ENCODE data around the gene ALDOB.

Gene ALDOB

DNA sequence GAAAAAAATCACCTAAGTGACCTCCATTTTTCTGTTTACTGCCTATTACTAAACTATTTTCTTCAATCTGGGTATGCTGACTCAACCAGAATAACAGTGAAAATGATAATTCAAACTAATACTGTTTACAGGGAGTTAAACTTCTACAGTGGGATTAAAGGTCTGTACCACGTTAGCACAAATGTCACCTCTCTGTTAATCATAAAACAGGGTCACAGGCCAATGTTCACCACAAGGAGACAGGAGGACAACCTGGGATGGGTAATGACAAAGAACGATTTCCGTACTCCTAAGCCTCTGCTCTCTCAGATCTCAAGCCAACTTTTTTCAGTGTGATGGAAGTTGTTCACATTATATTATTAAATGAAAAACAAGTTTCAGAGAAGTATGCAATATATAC, 2.3 kb downstream of the ALDOB start:
- no peaks in the 10 kb centered on the region for H3K36me3 ChIP-seq (ENCODE audit: control insufficient read depth, insufficient read depth, low read length)
- H3K9ac ChIP-seq (ENCODE audit: low read length), result no peak overlapping the region
- no peaks in the 10 kb centered on the region for H3K4me1 ChIP-seq (ENCODE audit: control insufficient read depth, insufficient read depth, low read length)
- H3K4me3 ChIP-seq (ENCODE audit: low read length), result no peak overlapping the region
- no peak overlapping the region for H3K27ac ChIP-seq (ENCODE audit: low read depth, low read length)
- no peaks in the 10 kb centered on the region for H3K27me3 ChIP-seq (ENCODE audit: control insufficient read depth, insufficient read depth, low read length)

GRCh38 chr9:101432740-101433139, 2.8 kb downstream of the ALDOB start:
- Histone ChIP-seq H3K4me3 (ENCODE audit: low read length) (no peak overlapping the region), H3K27me3 (ENCODE audit: control insufficient read depth, insufficient read depth, low read length) (no peaks in the 10 kb centered on the region), H3K36me3 (ENCODE audit: control insufficient read depth, insufficient read depth, low read length) (no peaks in the 10 kb centered on the region), H3K4me1 (ENCODE audit: control insufficient read depth, insufficient read depth, low read length) (no peaks in the 10 kb centered on the region), H3K27ac (ENCODE audit: low read depth, low read length) (no peak overlapping the region), H3K9ac (ENCODE audit: low read length) (no peak overlapping the region)

DNA sequence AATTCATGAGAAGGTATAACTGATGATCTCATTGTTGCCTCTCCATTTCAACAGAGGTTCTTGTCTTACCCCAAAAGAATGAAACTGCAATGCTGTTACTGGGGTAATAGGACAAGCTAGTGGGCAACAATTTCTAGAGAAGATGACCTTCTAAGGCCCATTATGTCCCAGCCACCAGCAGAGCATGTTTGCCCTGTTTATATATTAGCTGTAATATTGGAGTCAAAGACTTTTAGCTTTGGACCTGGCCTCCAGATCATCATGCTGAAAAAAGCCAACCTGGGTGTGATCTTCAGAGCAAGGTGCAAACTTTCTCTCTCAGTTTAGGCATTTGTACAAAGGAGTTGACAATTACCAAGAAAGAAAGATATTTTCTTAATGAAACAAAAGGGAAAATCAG, 3.4 kb downstream of the ALDOB start:
- no peaks in the 10 kb centered on the region for H3K36me3 ChIP-seq (ENCODE audit: control insufficient read depth, insufficient read depth, low read length)
- no peak overlapping the region for H3K4me3 ChIP-seq (ENCODE audit: low read length)
- no peaks in the 10 kb centered on the region for H3K27me3 ChIP-seq (ENCODE audit: control insufficient read depth, insufficient read depth, low read length)
- no peak overlapping the region for H3K27ac ChIP-seq (ENCODE audit: low read depth, low read length)
- H3K9ac ChIP-seq (ENCODE audit: low read length), result no peak overlapping the region
- H3K4me1 ChIP-seq (ENCODE audit: control insufficient read depth, insufficient read depth, low read length), result no peaks in the 10 kb centered on the region

- no peak overlapping the region for H3K27ac ChIP-seq (ENCODE audit: low read depth, low read length)
- no peak overlapping the region for H3K9ac ChIP-seq (ENCODE audit: low read length)
- no peaks in the 10 kb centered on the region for H3K4me1 ChIP-seq (ENCODE audit: control insufficient read depth, insufficient read depth, low read length)
- H3K4me3 ChIP-seq (ENCODE audit: low read length), result no peak overlapping the region
- no peaks in the 10 kb centered on the region for H3K27me3 ChIP-seq (ENCODE audit: control insufficient read depth, insufficient read depth, low read length)
- no peaks in the 10 kb centered on the region for H3K36me3 ChIP-seq (ENCODE audit: control insufficient read depth, insufficient read depth, low read length)
Measured at GRCh38 chr9:101429736-101430135, 5.8 kb downstream of the ALDOB start.

GRCh38 chr9:101428909-101429308, 6.7 kb downstream of the ALDOB start:
- no peak overlapping the region for H3K9ac ChIP-seq (ENCODE audit: low read length)
- H3K36me3 ChIP-seq (ENCODE audit: control insufficient read depth, insufficient read depth, low read length), result no peaks in the 10 kb centered on the region
- H3K27ac ChIP-seq (ENCODE audit: low read depth, low read length), result no peak overlapping the region
- H3K4me3 ChIP-seq (ENCODE audit: low read length), result no peak overlapping the region
- no peaks in the 10 kb centered on the region for H3K27me3 ChIP-seq (ENCODE audit: control insufficient read depth, insufficient read depth, low read length)
- H3K4me1 ChIP-seq (ENCODE audit: control insufficient read depth, insufficient read depth, low read length), result no peaks in the 10 kb centered on the region

DNA sequence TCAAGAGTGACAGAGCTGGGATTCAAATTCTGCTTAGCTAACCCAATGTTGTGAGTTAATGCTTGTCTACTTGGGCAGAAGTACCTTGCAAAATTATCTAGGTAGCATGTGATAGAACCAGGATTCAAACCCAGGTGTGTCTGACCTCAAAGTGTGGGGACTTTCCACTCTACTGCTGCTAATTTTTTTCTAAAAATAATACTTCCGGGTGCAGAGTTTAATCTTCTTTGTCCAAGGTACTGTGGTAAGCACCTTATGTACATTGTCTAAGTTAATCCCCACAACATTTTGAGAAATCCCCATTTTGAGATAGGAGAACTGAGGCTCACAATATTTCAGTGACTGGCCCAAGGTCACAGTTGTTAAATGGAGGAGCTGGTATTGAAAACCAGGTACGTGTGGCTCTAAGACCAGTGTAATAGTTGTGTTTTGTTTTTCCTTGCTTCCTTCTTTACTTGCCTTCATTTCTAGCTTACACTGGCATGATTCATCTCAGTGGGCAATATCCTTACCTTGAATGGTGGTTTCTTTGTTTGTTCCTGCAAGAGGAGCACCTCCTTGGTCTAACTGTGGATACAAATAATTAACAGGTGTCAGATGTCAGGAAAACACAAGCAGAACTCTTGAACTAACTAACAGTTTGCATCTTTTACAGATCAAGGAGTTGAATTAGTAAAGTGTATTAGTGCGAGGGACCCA, 7.5 kb downstream of the ALDOB start:
- Histone ChIP-seq H3K4me3 (ENCODE audit: low read length) (no peak overlapping the region), H3K27ac (ENCODE audit: low read depth, low read length) (no peak overlapping the region), H3K4me1 (ENCODE audit: control insufficient read depth, insufficient read depth, low read length) (no peaks in the 10 kb centered on the region), H3K27me3 (ENCODE audit: control insufficient read depth, insufficient read depth, low read length) (no peaks in the 10 kb centered on the region), H3K9ac (ENCODE audit: low read length) (no peak overlapping the region), H3K36me3 (ENCODE audit: control insufficient read depth, insufficient read depth, low read length) (no peaks in the 10 kb centered on the region)

DNA sequence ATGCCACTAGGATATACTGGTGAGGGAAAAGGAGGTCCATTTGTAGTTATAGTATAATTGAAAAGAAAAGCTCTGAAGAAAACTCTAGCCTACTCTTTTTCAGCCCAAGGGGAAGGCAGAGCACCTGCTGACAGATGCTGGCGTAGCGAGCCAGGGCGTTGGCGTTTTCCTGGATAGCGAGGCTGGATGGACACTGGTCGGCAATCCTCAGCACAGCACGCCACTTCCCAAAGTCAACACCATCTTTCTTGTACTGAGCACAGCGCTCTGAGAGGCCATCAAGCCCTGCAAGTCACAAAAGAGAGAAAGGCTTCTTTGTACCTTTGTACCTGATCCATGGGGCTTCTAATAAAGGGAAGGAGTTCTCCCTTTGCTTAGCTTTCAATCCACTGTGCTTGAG, 8.2 kb downstream of the ALDOB start:
- no peak overlapping the region for H3K9ac ChIP-seq (ENCODE audit: low read length)
- no peaks in the 10 kb centered on the region for H3K36me3 ChIP-seq (ENCODE audit: control insufficient read depth, insufficient read depth, low read length)
- H3K27me3 ChIP-seq (ENCODE audit: control insufficient read depth, insufficient read depth, low read length), result no peaks in the 10 kb centered on the region
- H3K4me1 ChIP-seq (ENCODE audit: control insufficient read depth, insufficient read depth, low read length), result no peaks in the 10 kb centered on the region
- no peak overlapping the region for H3K4me3 ChIP-seq (ENCODE audit: low read length)
- no peak overlapping the region for H3K27ac ChIP-seq (ENCODE audit: low read depth, low read length)

GRCh38 chr9:101421653-101422065, 13.9 kb downstream of the ALDOB start:
- Histone ChIP-seq H3K4me3 (ENCODE audit: low read length) (no peak overlapping the region), H3K27ac (ENCODE audit: low read depth, low read length) (no peak overlapping the region), H3K27me3 (ENCODE audit: control insufficient read depth, insufficient read depth, low read length) (no peaks in the 10 kb centered on the region), H3K9ac (ENCODE audit: low read length) (no peak overlapping the region), H3K36me3 (ENCODE audit: control insufficient read depth, insufficient read depth, low read length) (no peaks in the 10 kb centered on the region), H3K4me1 (ENCODE audit: control insufficient read depth, insufficient read depth, low read length) (no peaks in the 10 kb centered on the region)

- H3K4me1 ChIP-seq (ENCODE audit: control insufficient read depth, insufficient read depth, low read length), result no peaks in the 10 kb centered on the region
- no peak overlapping the region for H3K4me3 ChIP-seq (ENCODE audit: low read length)
- H3K27me3 ChIP-seq (ENCODE audit: control insufficient read depth, insufficient read depth, low read length), result no peaks in the 10 kb centered on the region
- no peak overlapping the region for H3K9ac ChIP-seq (ENCODE audit: low read length)
- no peaks in the 10 kb centered on the region for H3K36me3 ChIP-seq (ENCODE audit: control insufficient read depth, insufficient read depth, low read length)
- H3K27ac ChIP-seq (ENCODE audit: low read depth, low read length), result no peak overlapping the region
Measured at GRCh38 chr9:101419863-101420262, 15.7 kb downstream of the ALDOB start.

- Histone ChIP-seq H3K9ac (ENCODE audit: low read length) (no peak overlapping the region), H3K4me3 (ENCODE audit: low read length) (no peak overlapping the region), H3K36me3 (ENCODE audit: control insufficient read depth, insufficient read depth, low read length) (no peaks in the 10 kb centered on the region), H3K27me3 (ENCODE audit: control insufficient read depth, insufficient read depth, low read length) (no peaks in the 10 kb centered on the region), H3K4me1 (ENCODE audit: control insufficient read depth, insufficient read depth, low read length) (no peaks in the 10 kb centered on the region), H3K27ac (ENCODE audit: low read depth, low read length) (no peak overlapping the region)
Measured at GRCh38 chr9:101418518-101419430, 16.8 kb downstream of the ALDOB start.

DNA sequence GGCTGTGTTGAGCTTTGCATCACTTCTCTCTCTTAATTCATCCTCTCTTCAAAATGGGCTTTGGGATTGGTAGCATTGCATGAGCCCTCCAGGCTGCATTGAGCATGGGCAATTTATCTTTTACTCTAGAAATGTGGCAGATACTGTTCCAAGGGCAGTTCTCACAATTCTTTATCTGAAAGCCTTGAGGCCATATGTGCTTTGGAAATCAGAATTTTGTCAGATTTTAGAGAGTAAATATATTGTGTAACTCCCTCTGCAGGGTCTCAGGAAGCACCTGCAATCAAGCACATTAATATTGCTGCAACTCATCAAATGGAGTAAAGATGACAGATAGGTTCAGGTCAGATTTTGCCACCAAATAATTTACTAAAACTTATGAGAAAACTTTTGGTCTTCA, 17.6 kb downstream of the ALDOB start:
- H3K9ac ChIP-seq (ENCODE audit: low read length), result no peak overlapping the region
- no peaks in the 10 kb centered on the region for H3K36me3 ChIP-seq (ENCODE audit: control insufficient read depth, insufficient read depth, low read length)
- H3K27ac ChIP-seq (ENCODE audit: low read depth, low read length), result no peak overlapping the region
- H3K4me3 ChIP-seq (ENCODE audit: low read length), result no peak overlapping the region
- H3K27me3 ChIP-seq (ENCODE audit: control insufficient read depth, insufficient read depth, low read length), result no peaks in the 10 kb centered on the region
- no peaks in the 10 kb centered on the region for H3K4me1 ChIP-seq (ENCODE audit: control insufficient read depth, insufficient read depth, low read length)

- Histone ChIP-seq H3K4me1 (ENCODE audit: control insufficient read depth, insufficient read depth, low read length) (no peaks in the 10 kb centered on the region), H3K36me3 (ENCODE audit: control insufficient read depth, insufficient read depth, low read length) (no peaks in the 10 kb centered on the region), H3K4me3 (ENCODE audit: low read length) (no peak overlapping the region), H3K27me3 (ENCODE audit: control insufficient read depth, insufficient read depth, low read length) (no peaks in the 10 kb centered on the region), H3K27ac (ENCODE audit: low read depth, low read length) (no peak overlapping the region), H3K9ac (ENCODE audit: low read length) (no peak overlapping the region)
Measured at GRCh38 chr9:101417389-101417788, 18.2 kb downstream of the ALDOB start.

DNA sequence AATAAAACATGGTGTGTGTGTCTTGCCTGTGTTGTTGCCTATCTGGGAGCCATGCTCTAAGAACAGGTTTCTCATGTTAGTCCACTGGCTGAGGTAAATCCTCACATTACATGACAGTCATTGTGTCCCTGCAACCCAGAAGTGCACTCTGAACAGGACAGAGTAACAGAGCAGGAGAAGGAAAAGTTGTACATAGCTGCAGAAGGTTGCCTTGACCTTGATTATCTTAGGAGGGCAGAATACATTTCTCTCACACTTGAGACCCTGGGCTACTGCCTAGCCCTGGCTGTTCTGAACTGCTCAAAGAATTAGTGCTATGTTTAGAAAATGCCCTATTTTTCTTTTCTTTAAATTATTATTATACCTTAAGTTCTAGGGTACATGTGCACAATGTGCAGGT, 20.0 kb downstream of the ALDOB start:
- no peaks in the 10 kb centered on the region for H3K36me3 ChIP-seq (ENCODE audit: control insufficient read depth, insufficient read depth, low read length)
- no peaks in the 10 kb centered on the region for H3K4me1 ChIP-seq (ENCODE audit: control insufficient read depth, insufficient read depth, low read length)
- no peak overlapping the region for H3K9ac ChIP-seq (ENCODE audit: low read length)
- no peak overlapping the region for H3K27ac ChIP-seq (ENCODE audit: low read depth, low read length)
- no peaks in the 10 kb centered on the region for H3K27me3 ChIP-seq (ENCODE audit: control insufficient read depth, insufficient read depth, low read length)
- H3K4me3 ChIP-seq (ENCODE audit: low read length), result no peak overlapping the region

Data from rectal smooth muscle tissue (tissue), 1 donor.